DND-41 (cell line): ENCODE measurements around the gene TRIM69.

Experiments used
- CTCF ChIP-seq: IDR thresholded peaks from 2 replicates; pipeline ENCODE4 v1.5.1; 2012; ENCODE audit warnings: borderline replicate concordance, low read length, moderate library complexity, mild to moderate bottlenecking; ENCODE audit not compliant: poor library complexity, severe bottlenecking; ENCODE audit errors: extremely low read depth
- EZH2 ChIP-seq: IDR thresholded peaks from 3 replicates; pipeline ENCODE4 v1.6.1; 2012; ENCODE audit warnings: borderline replicate concordance, low read depth, mild to moderate bottlenecking, moderate library complexity, low read length, inconsistent platforms; ENCODE audit not compliant: severe bottlenecking

GRCh38 chr15:44715797-44716334 is 20.5 kb upstream of the TRIM69 start:
- TF ChIP-seq EZH2, result no peak
- no peak for TF ChIP-seq CTCF
